IMR-90 (cell line): ENCODE results near the gene SRSF5. TPM values are rescaled to one million over a fixed set of nuclear protein-coding genes. Genes with fewer than 3 reads are reported as not detected.

Source experiments
- ATAC-seq: fragments of 200-7000 bp; cut with Tn5 transposase; 2 replicates; pipeline ENCODE4 v1.9.1; 2020; ENCODE audit warnings: low read depth, mild to moderate bottlenecking, moderate library complexity
- BruUV-seq: library from RNA; stranded (reverse); fragments of 400-500 nt; replicated peaks from 2 replicates; lab custom pipeline; 2021; lab: Mats Ljungman, UMichigan
- CTCF ChIA-PET: fragments of 300-600 bp; formaldehyde crosslinking; extraction: SDS; loops from one replicate; lab custom pipeline; 2021; ENCODE audit warnings: antibody characterized with exemption; lab: Yijun Ruan, JAX
- POLR2A ChIA-PET: fragments of 300-600 bp; sonication (Branson Sonifier 250); formaldehyde crosslinking; loops from one replicate; lab custom pipeline; 2022; ENCODE audit warnings: antibody characterized with exemption; ENCODE audit not compliant: unreplicated experiment; lab: Charles Lee
- DNase-seq: peaks from one replicate; pipeline ENCODE4 v3.0.0; 2013
- H2AFZ ChIP-seq: replicated peaks from 2 replicates; pipeline ENCODE3; 2013; ENCODE audit warnings: low read length, mild to moderate bottlenecking; ENCODE audit not compliant: poor library complexity
- H2AK5ac ChIP-seq: 2 replicates; pipeline ENCODE4 v1.6.1; 2013; ENCODE audit warnings: low read depth, low read length, inconsistent platforms
- H2AK9ac ChIP-seq: replicated peaks from 2 replicates; pipeline ENCODE3; 2013; ENCODE audit warnings: mild to moderate bottlenecking, low read depth, low read length, moderate library complexity; ENCODE audit not compliant: poor library complexity
- H2BK120ac ChIP-seq: 2 replicates; pipeline ENCODE4 v1.6.1; 2013; ENCODE audit warnings: low read depth, low read length, inconsistent platforms
- H2BK15ac ChIP-seq: 3 replicates; pipeline ENCODE4 v1.6.1; 2013; ENCODE audit warnings: low read depth, low read length, inconsistent platforms
- H2BK20ac ChIP-seq: 2 replicates; pipeline ENCODE4 v1.6.1; 2013; ENCODE audit warnings: low read depth, mild to moderate bottlenecking, inconsistent platforms, low read length, moderate library complexity
- H2BK5ac ChIP-seq: 2 replicates; pipeline ENCODE4 v1.6.1; 2013; ENCODE audit warnings: mild to moderate bottlenecking, low read depth, low read length, inconsistent platforms; ENCODE audit not compliant: poor library complexity, severe bottlenecking
- H3K14ac ChIP-seq: replicated peaks from 2 replicates; pipeline ENCODE4 v1.6.1; 2013; ENCODE audit warnings: low read depth, low read length, inconsistent platforms
- H3K18ac ChIP-seq: 2 replicates; pipeline ENCODE4 v1.6.1; 2013; ENCODE audit warnings: low read depth, low read length, control low read depth
- H3K23ac ChIP-seq: 2 replicates; pipeline ENCODE4 v1.6.1; 2013; ENCODE audit warnings: low read depth, low read length, inconsistent platforms
- H3K27ac ChIP-seq: 2 replicates; pipeline ENCODE4 v1.5.1; 2013; ENCODE audit warnings: mild to moderate bottlenecking, control low read depth, low read length; ENCODE audit not compliant: insufficient read depth
- H3K27me3 ChIP-seq: 2 replicates; pipeline ENCODE4 v1.6.1; 2013; ENCODE audit warnings: low read length; ENCODE audit not compliant: control insufficient read depth, insufficient read depth
- H3K36me3 ChIP-seq: 2 replicates; pipeline ENCODE4 v1.6.1; 2013; ENCODE audit warnings: low read length, mixed read lengths; ENCODE audit not compliant: control insufficient read depth, insufficient read depth
- H3K4ac ChIP-seq: 2 replicates; pipeline ENCODE4 v1.6.1; 2013; ENCODE audit warnings: low read depth, low read length, inconsistent platforms
- H3K4me1 ChIP-seq: 2 replicates; pipeline ENCODE4 v1.6.1; 2013; ENCODE audit warnings: low read length, mixed read lengths; ENCODE audit not compliant: control insufficient read depth, insufficient read depth
- H3K4me2 ChIP-seq: 2 replicates; pipeline ENCODE4 v1.6.1; 2013; ENCODE audit warnings: low read depth, mild to moderate bottlenecking, control low read depth, low read length, moderate library complexity
- H3K4me3 ChIP-seq: 2 replicates; pipeline ENCODE4 v1.5.1; 2013; ENCODE audit warnings: low read depth, mild to moderate bottlenecking, control low read depth, low read length, moderate library complexity; ENCODE audit not compliant: insufficient read depth
- H3K56ac ChIP-seq: 2 replicates; pipeline ENCODE4 v1.6.1; 2013; ENCODE audit warnings: low read length, inconsistent platforms; ENCODE audit not compliant: insufficient read depth; ENCODE audit errors: extremely low read depth
- H3K79me1 ChIP-seq, 2 experiments: 2 replicates each; pipeline ENCODE4 v1.6.1; 2013; ENCODE audit warnings: low read length in 2 of 2, inconsistent platforms in 1 of 2, low read depth in 1 of 2
- H3K9ac ChIP-seq: 2 replicates; pipeline ENCODE4 v1.6.1; 2013; ENCODE audit warnings: low read depth, low read length, control low read depth
- H3K9me1 ChIP-seq: 2 replicates; pipeline ENCODE4 v1.6.1; 2013; ENCODE audit warnings: low read length, inconsistent platforms; ENCODE audit not compliant: insufficient read depth
- H3K9me3 ChIP-seq: 2 replicates; pipeline ENCODE4 v1.6.1; 2013; ENCODE audit warnings: low read length; ENCODE audit not compliant: control insufficient read depth, insufficient read depth
- H4K20me1 ChIP-seq: 2 replicates; pipeline ENCODE4 v1.6.1; 2013; ENCODE audit warnings: low read length, inconsistent platforms; ENCODE audit not compliant: insufficient read depth
- H4K5ac ChIP-seq: 2 replicates; pipeline ENCODE4 v1.6.1; 2013; ENCODE audit warnings: mild to moderate bottlenecking, low read depth, low read length, control low read depth
- H4K8ac ChIP-seq, 2 experiments: 2 replicates each; pipeline ENCODE4 v1.6.1; 2013; ENCODE audit warnings: low read depth in 2 of 2, low read length in 2 of 2, control low read depth in 1 of 2, inconsistent platforms in 1 of 2
- H4K91ac ChIP-seq: 2 replicates; pipeline ENCODE4 v1.6.1; 2013; ENCODE audit warnings: low read depth, low read length, inconsistent platforms; ENCODE audit not compliant: insufficient read depth
- BHLHE40 ChIP-seq: fragments of 150-350 bp; IDR thresholded peaks from 2 replicates; pipeline ENCODE4 v1.6.1; 2016; ENCODE audit warnings: mild to moderate bottlenecking, low read depth, low read length
- CEBPB ChIP-seq: IDR thresholded peaks from 2 replicates; pipeline ENCODE4 v1.6.1; 2012; ENCODE audit warnings: low read depth, low read length, improper control_type of control experiment
- CHD1 ChIP-seq: IDR thresholded peaks from 2 replicates; pipeline ENCODE4 v1.6.1; 2012; ENCODE audit warnings: low read depth, low read length, improper control_type of control experiment
- CTCF ChIP-seq: conservative IDR thresholded peaks from 2 replicates; pipeline ENCODE4 v1.5.1; 2012; ENCODE audit warnings: mild to moderate bottlenecking, low read depth, low read length, improper control_type of control experiment
- FOS ChIP-seq: fragments of 150-350 bp; IDR thresholded peaks from 2 replicates; pipeline ENCODE4 v1.6.1; 2016; ENCODE audit warnings: low read depth, low read length
- MAFK ChIP-seq: IDR thresholded peaks from 2 replicates; pipeline ENCODE4 v1.6.1; 2012; ENCODE audit warnings: low read depth, low read length, improper control_type of control experiment
- MAZ ChIP-seq: IDR thresholded peaks from 2 replicates; pipeline ENCODE4 v1.6.1; 2012; ENCODE audit warnings: low read depth, mild to moderate bottlenecking, low read length, improper control_type of control experiment, moderate library complexity, borderline replicate concordance
- MXI1 ChIP-seq: IDR thresholded peaks from 2 replicates; pipeline ENCODE4 v1.6.1; 2012; ENCODE audit warnings: low read depth, mild to moderate bottlenecking, low read length, moderate library complexity, borderline replicate concordance
- NFE2L2 ChIP-seq: fragments of 150-350 bp; IDR thresholded peaks from 2 replicates; pipeline ENCODE4 v1.6.1; 2016; ENCODE audit warnings: low read depth, mild to moderate bottlenecking, low read length
- POLR2A ChIP-seq: IDR thresholded peaks from 2 replicates; pipeline ENCODE4 v1.6.1; 2012; ENCODE audit warnings: mild to moderate bottlenecking, low read depth, low read length
- RAD21 ChIP-seq: IDR thresholded peaks from 2 replicates; pipeline ENCODE4 v1.6.1; 2012; ENCODE audit warnings: low read length, improper control_type of control experiment
- RCOR1 ChIP-seq: IDR thresholded peaks from 2 replicates; pipeline ENCODE4 v1.6.1; 2012; ENCODE audit warnings: mild to moderate bottlenecking, low read length, improper control_type of control experiment; ENCODE audit not compliant: insufficient replicate concordance
- RFX5 ChIP-seq: IDR thresholded peaks from 2 replicates; pipeline ENCODE4 v1.8.0; 2012; ENCODE audit warnings: low read depth, mild to moderate bottlenecking, low read length, moderate library complexity
- SMC3 ChIP-seq: fragments of 150-350 bp; IDR thresholded peaks from 2 replicates; pipeline ENCODE4 v1.6.1; 2016; ENCODE audit warnings: low read depth, mild to moderate bottlenecking, antibody characterized with exemption, low read length, moderate library complexity
- USF2 ChIP-seq: fragments of 150-350 bp; IDR thresholded peaks from 2 replicates; pipeline ENCODE4 v1.6.1; 2017; ENCODE audit warnings: mild to moderate bottlenecking, antibody characterized with exemption, low read length, low read depth
- WGBS, 2 experiments: methylation state at CpG; one replicate each; pipeline versions ENCODE4 v1.1.5 to v1.1.7; 2013; ENCODE audit warnings: missing lambda C conversion rate in 2 of 2; ENCODE audit not compliant: insufficient read length in 1 of 2; ENCODE audit errors: extremely low coverage in 2 of 2; 5-methylcytosine and 5-hydroxymethylcytosine counted together
- dilution Hi-C: fragments of 300-500 bp; cut with HindIII; formaldehyde crosslinking; loops from one replicate; pipeline ENCODE4 v1.14.3; 2018; ENCODE audit warnings: low sequenced_read_pairs; ENCODE audit not compliant: unreplicated experiment
- in situ Hi-C: fragments of 300-500 bp; cut with MboI; formaldehyde crosslinking; loops from 3 replicates; pipeline ENCODE4 v1.14.3; 2019; ENCODE audit warnings: low sequenced_read_pairs, inconsistent platforms, mixed read lengths
- intact Hi-C: fragments of 100-400 bp; cut with micrococcal nuclease; formaldehyde crosslinking; loops from 2 replicates; pipeline ENCODE4 v1.10.0; 2022
- polyA plus RNA-seq, 3 experiments: library from polyadenylated mRNA; depleted of rRNA; stranded (reverse); fragments of >200 nt; gene quantifications; 2 replicates each; pipeline ENCODE4 v1.2.3, GENCODE V29; 2012; ENCODE audit warnings: low replicate concordance in 1 of 3
- total RNA-seq: library from RNA; depleted of rRNA; stranded (reverse); fragments of >200 nt; gene quantifications from 2 replicates; pipeline ENCODE4 v1.2.3, GENCODE V29; 2012
- TF ChIP-seq, protein P1 (sequence below): fragments of 150-350 bp; IDR thresholded peaks from 2 replicates; pipeline ENCODE4 v1.6.1; 2016; ENCODE audit warnings: low read depth, mild to moderate bottlenecking, low read length, moderate library complexity, borderline replicate concordance

The SRSF5 gene
- total and polyA plus RNA-seq, 2 of the 4 experiments (the other 2 are of a cell fraction) = 29.4 to 229 TPM

DNA sequence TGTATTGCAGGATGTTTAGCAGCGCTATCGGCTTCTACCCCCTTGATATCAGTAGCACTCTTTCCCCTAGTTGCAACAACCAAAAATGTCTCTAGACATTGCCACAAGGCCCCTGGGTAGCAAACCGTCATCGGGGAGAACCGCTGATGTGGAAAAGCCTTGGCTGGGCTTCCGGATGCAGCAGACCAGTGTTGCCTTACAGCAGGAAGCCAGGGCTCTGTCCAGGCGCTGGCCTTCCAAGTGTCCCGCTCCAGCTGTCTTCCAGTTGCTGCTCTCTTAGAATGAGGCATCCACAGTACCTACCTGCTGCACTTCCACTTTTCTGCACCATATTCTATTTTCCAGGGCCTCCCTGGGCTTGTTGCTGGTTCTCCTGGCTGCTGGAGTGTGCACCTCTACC, 52.7 kb downstream of the SRSF5 start:
- Histone ChIP-seq H3K9me3 (no peaks in the 10 kb centered on the region), H3K14ac (no peak overlapping the region), H3K18ac (no peak overlapping the region), H2AK5ac (no peak overlapping the region), H2BK5ac (no peak overlapping the region), H3K79me1 (no peaks in the 10 kb centered on the region), H2AFZ (no peak overlapping the region), H3K36me3 (no peaks in the 10 kb centered on the region), H3K56ac (no peak overlapping the region), H3K23ac (no peak overlapping the region), H2AK9ac (no peak overlapping the region), H4K20me1 (no peaks in the 10 kb centered on the region), H3K9me1 (no peaks in the 10 kb centered on the region), H2BK15ac (no peak overlapping the region), H3K27me3 (peaks cover 24% of the 10 kb centered on the region), H4K91ac (no peak overlapping the region), H3K4ac (no peak overlapping the region), H3K4me3 (no peak overlapping the region), H4K8ac (no peak overlapping the region), H3K9ac (no peak overlapping the region), H3K4me2 (no peak overlapping the region), H3K27ac (no peak overlapping the region), H2BK20ac (no peak overlapping the region), H4K5ac (no peak overlapping the region), H2BK120ac (no peak overlapping the region), H3K4me1 (no peaks in the 10 kb centered on the region)
- WGBS, 2 experiments = 67% methylated on average over 3 of the region's 8 CpGs; no CpG with 5 or more reads in 1 of the 2 experiments
- no peak for ATAC-seq
- ChIA-PET CTCF (interaction anchor here (1.3 kb wide), 1 partner anchor 209 kb away, joined by 3 read pairs; no protein-coding TSS in a partner anchor), POLR2A (no interaction called here)
- in situ Hi-C loops = loop anchor here (5.0 kb wide), 1 partner anchor 208 kb away; no protein-coding TSS in a partner anchor
- dilution Hi-C loops = no loop called here
- BruUV-seq = no TSS peak
- TF ChIP-seq FOS (no peak), CEBPB (no peak), MXI1 (no peak), RFX5 (no peak), SMC3 (no peak), USF2 (no peak), RAD21 (no peak), MAFK (no peak), CTCF (no peak), MAZ (no peak), CHD1 (no peak), NFE2L2 (no peak), BHLHE40 (no peak), RCOR1 (no peak), POLR2A (no peak)
- TF ChIP-seq, protein P1, sequence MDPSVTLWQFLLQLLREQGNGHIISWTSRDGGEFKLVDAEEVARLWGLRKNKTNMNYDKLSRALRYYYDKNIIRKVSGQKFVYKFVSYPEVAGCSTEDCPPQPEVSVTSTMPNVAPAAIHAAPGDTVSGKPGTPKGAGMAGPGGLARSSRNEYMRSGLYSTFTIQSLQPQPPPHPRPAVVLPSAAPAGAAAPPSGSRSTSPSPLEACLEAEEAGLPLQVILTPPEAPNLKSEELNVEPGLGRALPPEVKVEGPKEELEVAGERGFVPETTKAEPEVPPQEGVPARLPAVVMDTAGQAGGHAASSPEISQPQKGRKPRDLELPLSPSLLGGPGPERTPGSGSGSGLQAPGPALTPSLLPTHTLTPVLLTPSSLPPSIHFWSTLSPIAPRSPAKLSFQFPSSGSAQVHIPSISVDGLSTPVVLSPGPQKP = no peak
- intact Hi-C loops = loop anchor here (1.0 to 5.0 kb wide), 3 partner anchors 57 to 498 kb away; no protein-coding TSS in a partner anchor
- no peak for DNase-seq
